OCI-LY1 (cell line): ENCODE data around the gene CHCHD1.

Source experiments
- EZH2 ChIP-seq: fragments of 200-600 bp; sonication (generic), shearing (Covaris generic); IDR thresholded peaks from 2 replicates; pipeline ENCODE4 v1.8.0; 2017; ENCODE audit warnings: borderline replicate concordance, mixed run types, mild to moderate bottlenecking, antibody characterized with exemption, low read length, moderate library complexity, mixed read lengths
- TF ChIP-seq, protein P1 (sequence below): fragments of 200-600 bp; sonication (generic), shearing (Covaris generic); IDR thresholded peaks from 2 replicates; pipeline ENCODE4 v1.5.1; 2017; ENCODE audit warnings: mild to moderate bottlenecking, antibody characterized with exemption, low read length, moderate library complexity, mixed read lengths

DNA sequence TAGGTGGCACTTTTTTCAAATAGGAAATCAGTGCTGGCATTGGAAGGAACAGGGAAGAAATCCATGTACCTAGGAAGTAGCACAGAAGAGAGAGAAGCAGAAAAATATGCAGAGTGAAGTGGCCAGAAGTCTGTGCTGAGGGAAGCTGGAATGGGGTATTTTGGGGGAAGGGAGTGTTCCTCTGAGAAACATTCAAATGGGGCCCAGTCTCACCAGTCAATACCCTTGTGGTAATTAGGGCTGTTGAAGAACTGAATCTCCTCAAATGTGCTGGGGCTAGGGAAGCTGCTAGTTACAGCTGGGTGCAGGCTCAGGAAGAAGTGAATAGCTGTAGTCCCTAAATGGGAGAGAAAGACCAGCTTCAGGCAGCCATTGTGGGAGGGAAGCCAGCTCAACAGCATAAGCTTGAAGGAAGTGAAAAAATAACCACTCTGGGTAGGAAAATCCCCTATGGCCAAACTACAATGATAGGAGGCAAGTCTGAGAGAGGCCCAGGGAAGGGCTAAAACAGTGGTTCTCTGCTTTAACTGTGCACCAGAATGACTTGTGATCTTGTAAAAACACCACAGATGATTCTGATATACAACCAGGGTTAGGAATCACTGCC is 21.9 kb downstream of the CHCHD1 start:
- TF ChIP-seq, protein P1, sequence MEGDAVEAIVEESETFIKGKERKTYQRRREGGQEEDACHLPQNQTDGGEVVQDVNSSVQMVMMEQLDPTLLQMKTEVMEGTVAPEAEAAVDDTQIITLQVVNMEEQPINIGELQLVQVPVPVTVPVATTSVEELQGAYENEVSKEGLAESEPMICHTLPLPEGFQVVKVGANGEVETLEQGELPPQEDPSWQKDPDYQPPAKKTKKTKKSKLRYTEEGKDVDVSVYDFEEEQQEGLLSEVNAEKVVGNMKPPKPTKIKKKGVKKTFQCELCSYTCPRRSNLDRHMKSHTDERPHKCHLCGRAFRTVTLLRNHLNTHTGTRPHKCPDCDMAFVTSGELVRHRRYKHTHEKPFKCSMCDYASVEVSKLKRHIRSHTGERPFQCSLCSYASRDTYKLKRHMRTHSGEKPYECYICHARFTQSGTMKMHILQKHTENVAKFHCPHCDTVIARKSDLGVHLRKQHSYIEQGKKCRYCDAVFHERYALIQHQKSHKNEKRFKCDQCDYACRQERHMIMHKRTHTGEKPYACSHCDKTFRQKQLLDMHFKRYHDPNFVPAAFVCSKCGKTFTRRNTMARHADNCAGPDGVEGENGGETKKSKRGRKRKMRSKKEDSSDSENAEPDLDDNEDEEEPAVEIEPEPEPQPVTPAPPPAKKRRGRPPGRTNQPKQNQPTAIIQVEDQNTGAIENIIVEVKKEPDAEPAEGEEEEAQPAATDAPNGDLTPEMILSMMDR: no peak
- no peak for TF ChIP-seq EZH2
